HUDEP-2 (cell line): Measurements from ENCODE around the gene JADE2.
A peak's percentile ranks its signal among the peaks of the same experiment; 100 is the strongest.
"Not testable (repeated sequence)": the region's sequence is repeated elsewhere in the genome, so short reads cannot be mapped to it uniquely, and the experiment has no call there.

Source experiments
- DNase-seq, 76 experiments: peaks; one replicate each; lab custom pipeline; 2025; ENCODE audit not compliant: unreplicated experiment in 76 of 76; lab: John Stamatoyannopoulos, UW

JADE2 gene

DNA sequence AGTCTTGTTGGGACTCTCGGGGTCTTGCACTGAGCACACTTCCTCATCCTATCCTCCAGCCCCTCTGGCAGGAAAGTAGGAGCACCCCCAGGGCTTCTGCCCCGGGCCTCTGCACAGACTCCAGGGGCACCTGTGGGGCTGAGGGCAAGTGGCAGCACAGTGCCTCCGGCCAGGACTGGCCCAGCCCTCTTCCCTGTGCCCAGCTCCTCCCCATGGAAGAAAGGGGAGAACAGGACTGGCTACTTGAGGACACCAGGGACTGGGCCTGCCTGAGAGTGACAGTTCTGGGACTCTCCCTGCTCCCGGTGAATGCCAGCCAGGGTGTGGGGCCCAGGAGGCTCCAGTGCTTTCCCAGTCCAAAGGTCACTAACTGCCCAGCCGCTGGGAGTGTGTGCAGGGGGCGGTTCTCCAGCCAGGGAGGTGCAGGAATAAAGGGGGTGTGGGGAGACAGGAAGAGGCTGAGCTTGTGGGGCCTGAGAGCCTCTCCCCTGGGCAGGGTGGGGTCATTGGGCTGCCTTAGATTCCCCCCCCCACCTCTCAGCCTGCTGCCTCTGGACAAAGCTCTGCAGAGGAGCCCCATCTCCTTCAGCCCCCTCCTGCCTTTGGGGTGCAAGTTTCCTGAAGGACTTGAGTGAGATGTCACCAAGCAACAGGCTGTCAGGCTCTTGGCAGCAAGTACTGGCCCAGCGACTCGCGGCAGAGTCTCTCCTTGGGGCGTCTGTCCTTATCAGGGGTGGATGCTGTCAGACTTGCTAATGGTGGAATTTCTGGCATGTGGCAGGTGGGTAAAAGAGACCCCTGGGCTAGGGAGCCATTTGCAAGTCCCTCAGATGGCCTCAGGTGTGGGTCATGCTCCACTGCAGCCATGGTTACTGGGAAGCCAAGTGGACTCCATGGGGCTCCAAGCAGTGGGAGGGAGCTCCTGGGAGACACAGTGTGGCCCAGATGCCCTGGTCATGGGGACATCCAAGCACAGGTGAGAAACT, 19.1 kb upstream of the JADE2 start:
- peak in 1 of 76 experiments; percentile 24 for DNase-seq

DNA sequence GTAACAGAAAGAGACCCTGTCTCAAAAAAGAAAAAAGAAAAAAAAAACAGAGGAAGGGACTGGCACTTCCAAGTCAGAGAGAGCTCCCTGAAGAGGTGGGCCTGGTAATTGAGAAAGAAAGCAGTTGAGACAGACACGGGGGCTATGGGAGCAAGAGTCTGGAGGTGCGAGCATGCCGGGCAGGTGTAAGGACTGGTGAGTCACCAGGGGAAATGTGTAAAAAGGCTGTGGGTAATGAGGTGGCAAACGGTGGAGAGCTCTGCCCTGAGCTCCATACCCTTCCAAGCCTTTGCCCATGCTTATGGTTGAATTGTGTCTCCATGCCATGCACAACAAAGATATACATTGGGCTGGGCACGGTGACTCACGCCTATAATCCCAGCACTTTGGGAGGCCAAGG, 18.0 kb upstream of the JADE2 start:
- no peak for DNase-seq

DNA sequence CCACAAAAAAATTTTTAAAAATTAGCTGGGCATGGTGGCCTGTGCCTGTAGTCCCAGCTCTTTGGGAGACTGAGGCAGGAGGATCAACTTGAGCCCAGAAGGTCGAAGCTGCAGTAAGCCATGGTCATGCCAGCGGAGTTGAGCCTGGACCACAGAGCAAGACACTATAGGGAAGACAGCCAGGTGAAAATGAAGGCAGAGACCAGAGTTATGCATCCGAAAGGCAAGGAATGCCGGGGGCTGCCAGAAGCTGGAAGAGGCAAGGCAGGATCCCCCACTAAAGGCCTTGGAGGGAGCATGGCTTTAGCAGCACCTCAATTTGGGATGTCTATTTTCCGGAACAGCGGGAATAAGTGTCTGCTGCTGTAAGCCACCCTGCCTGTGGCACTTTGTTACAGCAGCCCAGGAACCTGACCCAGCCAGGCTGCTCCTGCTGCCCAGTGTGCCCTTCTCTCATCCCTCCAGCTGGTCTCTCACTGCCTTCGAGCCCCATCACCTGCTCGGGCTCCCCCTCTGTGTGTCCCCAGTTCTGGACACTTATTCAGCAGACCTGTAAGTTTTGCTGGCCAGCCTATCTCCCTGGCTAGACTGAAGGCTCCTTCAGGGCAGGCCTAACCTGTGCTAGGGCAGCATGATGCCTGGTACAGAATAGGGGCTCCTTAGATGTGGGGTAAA, 16.8 kb upstream of the JADE2 start:
- no peak for DNase-seq

DNA sequence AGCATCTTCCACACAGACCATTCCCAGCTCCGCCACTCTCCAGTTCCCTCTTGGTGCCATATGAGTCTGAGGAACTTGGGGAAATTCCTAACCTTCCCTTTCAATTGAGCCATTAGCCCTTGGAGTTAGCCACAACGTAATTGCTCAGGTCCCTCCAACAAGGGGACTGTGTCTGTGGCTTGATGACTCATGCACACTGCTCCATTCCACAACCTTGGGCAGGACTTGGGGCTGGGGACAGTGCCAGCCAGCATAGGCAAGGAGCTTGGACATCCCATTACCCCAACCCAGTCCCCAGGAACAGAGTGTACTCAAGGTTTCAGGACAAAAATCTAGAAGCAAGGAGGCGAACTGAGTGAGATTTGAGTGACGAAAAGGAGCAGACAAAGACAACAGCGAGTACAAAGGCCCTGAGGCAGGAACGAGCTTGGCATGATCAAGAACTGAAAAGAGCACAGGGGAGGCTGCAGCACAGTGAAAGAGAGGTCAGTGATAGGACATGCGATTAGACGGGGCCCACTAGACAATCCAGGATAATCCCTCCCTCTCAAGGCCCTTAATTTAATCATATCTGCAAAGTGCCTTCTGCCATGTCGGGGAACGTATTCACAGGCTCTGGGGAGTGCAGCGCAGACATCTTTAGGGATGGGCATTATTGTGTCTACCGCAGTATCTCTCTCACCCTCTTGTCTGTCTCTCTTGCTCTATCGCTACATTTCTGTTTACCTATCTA, 16.0 kb upstream of the JADE2 start:
- peak in 12 of 76 experiments; percentile 6 to 39 (median 16) for DNase-seq

DNA sequence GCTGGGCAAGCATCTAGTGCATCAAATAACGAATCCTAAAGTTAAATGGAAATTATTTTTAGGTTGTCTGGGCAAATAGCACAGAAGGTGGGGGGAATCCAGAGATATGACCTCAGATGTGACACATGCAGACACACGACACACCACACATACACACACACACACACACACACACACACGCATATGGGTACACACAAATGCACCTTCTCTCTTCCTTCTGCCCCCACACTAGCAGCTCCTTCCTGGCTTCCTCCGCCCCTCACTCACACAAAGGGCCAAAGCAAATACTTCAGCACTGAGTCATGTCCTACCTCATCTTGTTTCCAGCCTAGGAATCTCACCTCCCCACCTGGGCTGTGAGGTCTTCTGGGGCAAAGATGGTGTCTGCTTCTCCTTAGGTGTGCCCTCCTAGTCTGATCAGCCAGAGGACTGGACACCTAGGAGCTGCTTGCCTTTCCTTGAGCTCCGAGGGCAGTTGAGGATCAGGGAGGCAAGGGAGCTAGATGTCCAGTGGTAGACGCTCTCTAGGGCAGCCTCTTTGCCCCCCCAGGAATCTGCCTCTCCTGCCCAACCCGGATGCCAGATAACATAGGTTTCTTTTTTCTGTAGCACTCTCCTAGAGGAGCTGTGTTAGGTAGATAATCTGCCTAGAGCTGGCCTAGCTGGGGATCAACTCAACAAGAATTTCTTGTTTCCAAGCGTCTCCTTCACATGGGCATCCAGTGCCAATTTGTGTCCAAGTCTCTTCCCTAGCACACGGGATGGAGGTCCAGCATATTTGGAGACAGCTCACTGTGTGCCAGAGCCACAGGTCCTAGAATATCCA, 14.3 kb upstream of the JADE2 start:
- DNase-seq: peak in 2 of 76 experiments; percentile 7 to 13

DNA sequence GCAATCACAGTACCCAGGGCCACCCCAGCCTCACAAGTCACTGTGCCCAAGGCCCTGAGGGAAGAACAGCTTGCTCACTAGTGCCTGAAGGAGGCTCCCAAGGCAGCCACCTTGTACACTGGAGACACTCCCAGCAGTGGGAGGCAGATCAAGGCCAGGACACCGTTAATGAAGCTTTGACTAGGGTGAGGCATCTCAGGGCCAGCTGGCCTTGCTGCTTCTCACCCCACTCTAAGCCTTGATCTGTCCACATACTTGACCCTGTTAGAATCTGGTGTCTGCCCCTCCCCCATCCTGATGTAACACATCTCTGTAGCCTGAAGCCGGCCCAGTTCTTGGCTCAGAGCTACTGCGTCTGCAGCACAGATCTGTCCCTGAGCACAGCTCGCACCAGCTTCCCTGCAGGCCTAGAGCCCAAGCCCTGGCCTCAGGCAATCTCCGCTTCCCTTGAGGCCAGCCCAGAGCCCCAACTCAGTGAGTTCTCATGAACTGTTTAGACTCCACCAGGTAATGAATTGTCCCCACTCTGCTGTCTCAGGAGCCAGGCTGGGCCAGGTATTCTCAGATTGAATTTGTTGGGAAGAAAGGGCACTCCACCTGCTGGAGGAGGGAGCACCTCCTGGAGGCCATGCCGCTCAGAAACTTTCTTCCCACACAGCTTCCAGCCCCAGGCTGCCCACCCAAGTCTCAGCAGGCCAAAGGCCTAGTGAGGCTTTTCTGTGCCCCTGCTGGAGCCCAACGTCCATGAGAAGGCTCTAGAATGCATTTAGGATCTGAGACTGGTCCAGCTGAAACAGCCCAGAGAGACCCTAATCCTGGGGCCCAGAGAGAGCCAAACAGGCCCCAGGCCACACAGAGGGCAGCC, 13.4 kb upstream of the JADE2 start:
- DNase-seq: peak in 4 of 76 experiments; percentile 5 to 24 (median 12)

DNA sequence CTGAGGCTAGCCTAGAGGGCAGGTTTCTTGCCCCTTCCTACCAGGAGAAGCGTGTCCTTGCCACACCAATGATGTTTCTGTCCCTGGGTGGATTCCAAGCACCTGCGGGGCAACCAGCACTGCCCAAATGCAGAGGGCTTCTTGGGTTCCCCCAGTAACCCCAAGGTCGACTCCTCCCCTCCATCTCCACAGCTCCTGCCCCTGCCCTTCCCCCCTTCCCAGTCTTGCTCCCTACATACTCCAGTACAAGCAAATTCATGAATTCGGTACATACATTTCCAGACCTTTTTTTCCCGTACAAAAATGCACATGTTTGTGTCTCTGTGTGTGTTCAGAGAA, 12.8 kb upstream of the JADE2 start:
- DNase-seq: no peak

DNA sequence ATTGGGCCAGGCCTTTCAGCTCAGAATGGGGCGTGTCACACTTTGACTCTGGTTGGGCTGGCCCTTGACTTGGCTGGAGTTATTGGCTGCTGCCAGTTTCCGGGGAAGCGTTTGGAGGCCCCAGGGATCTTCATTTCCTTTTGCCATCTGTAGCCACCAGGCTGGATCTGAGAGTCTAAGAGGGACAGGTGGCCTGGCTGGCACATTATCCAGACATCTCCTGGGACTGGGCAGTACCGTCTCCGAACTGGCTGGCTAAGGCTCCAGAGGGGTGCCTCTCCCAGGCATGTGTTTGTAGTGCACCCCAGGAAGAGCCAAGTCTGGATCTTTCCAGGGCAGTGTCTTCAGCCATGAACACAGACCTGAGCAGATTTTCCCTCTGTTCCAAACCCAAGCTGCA, 9.7 kb upstream of the JADE2 start:
- DNase-seq: no peak

DNA sequence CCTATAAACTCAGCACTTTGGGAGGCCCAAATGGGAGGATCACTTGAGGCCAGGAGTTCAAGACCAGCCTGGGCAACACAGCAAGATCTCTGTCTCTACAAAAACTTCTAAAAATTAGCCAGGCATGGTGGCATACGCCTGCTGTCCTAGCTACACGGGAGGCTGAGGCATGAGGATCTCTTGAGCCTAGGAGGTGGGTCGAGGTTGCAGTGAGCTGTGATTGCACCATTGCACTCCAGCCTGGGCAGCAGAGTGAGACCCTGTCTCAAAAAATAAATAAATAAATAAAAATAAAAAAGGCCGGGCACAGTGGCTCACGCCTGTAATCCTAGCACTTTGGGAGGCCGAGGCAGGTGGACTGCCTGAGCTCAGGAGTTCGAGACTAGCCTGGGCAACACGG, 8.5 kb upstream of the JADE2 start:
- DNase-seq: not testable (repeated sequence)

DNA sequence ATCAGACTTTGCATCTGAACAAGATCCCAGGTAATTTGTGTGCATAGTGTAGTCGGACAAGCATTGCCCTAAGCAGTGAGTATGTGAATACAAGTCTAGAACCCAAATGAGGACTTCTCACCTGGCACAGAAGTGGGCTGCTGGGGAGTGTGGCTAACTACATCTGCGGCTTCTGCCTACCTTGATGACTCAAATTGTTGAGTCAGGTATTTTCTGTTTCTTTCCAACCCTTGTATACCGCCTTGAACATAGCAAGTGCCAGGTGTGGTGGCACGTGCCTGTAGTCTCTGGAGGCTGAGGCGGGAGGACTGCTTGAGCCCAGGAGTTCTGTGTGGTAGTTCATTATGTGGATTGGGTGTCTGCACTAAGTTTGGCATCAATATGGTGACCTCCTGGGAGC, 7.9 kb upstream of the JADE2 start:
- no peak for DNase-seq

DNA sequence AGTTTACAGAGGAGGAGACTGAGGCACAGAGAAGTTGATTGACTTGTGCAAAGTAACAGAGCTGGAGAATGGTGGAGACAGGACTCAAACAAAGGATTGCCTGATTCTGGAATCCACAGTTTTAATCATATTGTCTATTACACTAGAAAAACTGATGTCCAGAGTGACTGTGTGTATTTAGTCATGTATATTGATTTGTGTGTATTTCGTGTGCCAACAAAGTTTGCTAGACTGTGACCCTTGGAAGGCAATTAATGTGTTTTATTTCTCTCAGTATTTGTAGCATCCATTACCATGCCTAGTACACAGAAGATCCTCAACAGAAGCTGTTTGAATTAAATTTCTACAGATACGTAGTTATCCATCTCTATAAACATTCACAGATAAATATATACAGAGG, 5.5 kb upstream of the JADE2 start:
- no peak for DNase-seq

DNA sequence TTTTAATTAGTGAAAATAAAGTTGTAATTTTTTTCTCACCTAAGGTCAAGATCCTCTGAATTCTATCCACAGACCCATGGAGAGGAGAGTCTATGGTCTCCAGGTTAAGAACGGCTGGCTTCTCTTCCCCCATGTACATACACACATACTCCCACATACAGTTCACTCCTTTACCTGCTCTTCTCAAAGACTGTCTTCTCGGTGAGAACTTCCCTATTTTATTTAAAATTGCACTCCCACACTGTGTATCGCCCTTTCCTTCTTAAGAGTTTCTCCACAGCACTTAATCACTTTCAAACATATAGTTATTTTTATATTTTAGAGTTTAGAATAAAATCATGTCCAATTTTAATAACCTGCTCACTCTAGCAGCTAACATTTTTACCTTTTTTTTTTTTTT, 3.6 kb upstream of the JADE2 start:
- no peak for DNase-seq

DNA sequence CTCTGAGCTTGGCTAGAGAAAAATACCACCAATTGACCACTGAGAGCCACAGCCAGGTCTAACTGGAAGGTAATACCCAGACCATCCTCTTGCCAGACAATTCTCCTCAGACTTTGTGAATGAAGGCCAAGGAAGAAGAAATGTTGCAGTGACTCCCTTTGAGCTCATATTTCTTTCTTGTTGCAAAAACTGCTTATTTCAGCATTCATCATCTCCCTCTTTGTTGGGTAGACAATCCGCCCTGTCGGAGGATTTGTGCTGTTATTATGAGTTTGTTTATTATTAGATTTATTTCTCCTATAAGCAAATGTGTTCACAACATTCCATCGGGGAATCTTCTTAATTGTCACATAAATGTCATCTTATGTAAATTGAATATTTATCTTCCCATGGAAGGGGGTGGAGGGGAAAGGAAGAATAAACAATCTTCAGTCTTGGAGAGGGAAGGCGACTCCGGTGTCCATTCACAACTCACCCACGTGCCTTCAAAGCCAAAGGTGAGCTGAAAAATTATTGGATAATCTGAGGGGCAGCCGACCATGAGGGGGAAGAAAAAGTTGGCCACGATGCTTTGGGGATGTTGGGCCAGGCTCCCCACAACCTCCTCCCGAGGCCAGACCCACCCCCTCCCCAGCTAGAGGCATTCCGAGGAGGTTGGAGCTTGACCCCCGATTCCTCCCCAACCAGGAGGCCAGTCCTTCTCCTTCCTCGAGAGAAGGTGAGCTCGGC, 1.8 kb upstream of the JADE2 start:
- no peak for DNase-seq

DNA sequence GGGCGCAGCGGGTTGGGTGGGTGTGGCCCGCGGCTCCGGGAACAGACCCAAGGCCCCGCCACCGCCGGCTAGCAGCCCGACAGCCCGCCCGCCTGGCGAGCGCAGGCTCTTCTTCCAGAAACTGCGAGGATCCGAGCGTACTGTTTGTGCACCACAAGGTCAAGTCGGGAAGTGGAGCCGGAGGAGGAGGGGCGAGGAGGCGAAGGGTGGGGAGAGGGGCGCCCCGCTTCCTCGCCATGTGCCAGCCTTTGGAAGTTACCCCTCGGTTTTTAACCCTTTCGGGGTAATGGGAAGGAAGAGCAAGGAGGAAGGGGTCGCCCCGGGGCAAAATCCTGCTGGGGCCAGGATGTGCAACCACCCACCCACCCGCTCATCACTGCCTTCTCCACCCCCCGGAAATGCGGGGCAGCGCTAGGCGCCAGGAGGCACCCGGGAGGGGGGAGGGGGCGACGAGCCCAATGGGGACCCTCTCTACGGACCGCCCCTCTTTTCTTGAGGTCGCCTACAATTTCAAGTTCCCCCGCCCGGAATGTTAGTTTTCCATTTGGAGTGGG, 1.1 kb upstream of the JADE2 start:
- DNase-seq: peak in 69 of 76 experiments; percentile 9 to 76 (median 56)

DNA sequence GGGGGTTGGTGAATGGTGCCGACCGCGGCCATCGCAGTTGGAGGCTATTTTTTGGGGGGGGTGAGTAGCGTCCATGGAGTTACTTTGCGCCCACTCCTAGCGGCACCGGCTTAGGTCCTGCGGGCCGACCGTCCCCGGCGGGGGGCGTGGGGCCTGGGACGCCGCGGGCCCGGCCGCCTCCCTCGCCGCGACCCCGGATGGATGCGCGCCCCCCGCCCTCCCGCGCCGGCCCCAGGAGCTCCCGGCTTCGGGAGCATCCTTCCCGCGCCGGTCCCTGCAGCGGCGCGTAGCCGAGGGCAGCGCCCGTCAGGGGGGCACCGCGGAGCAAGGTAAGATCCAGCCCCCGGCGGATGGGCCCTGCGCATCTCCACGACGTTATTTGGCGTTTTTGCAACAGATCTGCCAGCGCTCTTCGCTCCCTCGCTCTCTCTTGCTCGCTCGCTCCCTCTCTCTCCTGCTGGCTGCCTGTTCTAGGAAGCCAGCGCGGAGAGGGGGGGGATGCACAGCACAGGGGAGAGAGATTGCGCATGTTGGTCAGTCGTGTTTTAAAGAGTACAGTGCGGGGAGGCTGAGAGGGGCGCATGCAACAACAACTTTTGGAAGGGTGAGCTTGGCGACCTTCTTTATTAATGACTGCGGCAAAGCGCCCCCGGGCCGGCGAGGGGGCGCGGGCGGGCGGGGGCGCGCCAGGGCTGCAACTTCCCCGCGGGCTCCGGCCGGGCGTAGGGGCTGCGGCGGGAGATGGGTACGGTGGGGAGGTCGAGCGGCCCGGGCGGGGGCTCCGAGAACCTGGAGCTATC, 413 bp downstream of the JADE2 start:
- DNase-seq: peak in 56 of 76 experiments; percentile 5 to 64 (median 34)

DNA sequence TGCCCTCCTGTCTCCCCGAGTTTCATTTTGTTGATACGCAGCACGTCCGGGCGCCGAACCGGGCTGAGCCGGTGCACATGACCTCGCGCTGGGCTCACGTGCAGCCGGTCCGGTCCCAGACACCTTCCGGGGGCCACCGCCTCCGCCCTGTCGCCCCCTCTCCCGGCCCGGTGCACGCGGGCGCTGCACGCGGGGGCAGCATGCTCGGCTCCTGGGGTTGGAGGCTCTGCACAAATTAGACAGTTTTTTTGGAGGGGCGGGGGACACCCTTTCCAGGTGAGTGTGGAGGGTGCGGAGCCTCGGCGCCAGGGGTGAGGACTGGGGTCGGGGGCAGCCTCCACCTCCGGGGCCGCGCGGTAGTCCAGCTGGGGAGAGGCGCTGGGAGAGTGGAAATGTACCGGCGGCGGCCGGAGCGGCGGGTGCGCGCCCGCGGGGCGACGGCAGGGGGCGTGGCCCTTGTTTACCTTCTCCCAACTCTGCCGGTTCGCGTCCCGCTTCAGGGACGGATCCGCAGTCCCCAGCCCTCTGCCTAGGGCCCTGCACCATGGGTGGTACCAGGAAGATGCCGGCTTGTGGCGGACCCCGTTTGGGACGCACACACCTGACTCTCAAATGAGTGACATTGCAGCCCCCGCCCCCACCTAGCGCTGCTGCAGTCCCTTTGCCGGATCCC, 1.1 kb downstream of the JADE2 start:
- DNase-seq: peak in 65 of 76 experiments; percentile 2 to 77 (median 56)
